GM12874 (cell line): ENCODE results near the gene DTD1.

Source experiments
- TF ChIP-seq, protein P1 (sequence below): IDR thresholded peaks from 2 replicates; pipeline ENCODE4 v1.5.1; 2011; ENCODE audit warnings: low read depth, mild to moderate bottlenecking, control low read depth, low read length, moderate library complexity; ENCODE audit not compliant: insufficient read depth

The DTD1 gene

DNA sequence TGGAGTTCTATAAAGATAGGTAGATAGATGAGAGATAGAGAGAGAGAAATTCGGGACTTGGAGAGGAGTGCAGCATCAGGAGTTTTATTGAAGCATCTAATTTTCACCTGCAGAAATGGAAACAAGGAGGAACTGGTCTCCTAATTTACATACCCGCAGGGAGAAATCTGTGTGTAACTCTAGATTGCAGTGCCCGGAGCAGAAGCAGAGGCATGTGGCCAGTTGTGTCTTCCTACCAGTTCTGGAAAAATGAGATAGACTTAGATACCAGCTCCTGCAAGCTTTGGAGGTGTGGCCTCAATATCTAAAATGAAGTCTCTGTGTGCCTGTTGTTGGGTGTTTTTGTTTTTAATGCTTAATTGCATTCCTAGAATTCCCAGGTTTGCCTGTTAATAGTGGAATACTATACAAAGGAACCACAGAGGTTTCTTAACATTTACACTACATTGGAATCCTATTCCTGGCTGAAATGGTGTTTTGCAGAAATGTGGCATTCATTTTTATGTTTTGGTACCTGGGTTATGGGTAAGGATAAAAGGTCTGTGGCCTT, 57.4 kb downstream of the DTD1 start:
- TF ChIP-seq, protein P1, sequence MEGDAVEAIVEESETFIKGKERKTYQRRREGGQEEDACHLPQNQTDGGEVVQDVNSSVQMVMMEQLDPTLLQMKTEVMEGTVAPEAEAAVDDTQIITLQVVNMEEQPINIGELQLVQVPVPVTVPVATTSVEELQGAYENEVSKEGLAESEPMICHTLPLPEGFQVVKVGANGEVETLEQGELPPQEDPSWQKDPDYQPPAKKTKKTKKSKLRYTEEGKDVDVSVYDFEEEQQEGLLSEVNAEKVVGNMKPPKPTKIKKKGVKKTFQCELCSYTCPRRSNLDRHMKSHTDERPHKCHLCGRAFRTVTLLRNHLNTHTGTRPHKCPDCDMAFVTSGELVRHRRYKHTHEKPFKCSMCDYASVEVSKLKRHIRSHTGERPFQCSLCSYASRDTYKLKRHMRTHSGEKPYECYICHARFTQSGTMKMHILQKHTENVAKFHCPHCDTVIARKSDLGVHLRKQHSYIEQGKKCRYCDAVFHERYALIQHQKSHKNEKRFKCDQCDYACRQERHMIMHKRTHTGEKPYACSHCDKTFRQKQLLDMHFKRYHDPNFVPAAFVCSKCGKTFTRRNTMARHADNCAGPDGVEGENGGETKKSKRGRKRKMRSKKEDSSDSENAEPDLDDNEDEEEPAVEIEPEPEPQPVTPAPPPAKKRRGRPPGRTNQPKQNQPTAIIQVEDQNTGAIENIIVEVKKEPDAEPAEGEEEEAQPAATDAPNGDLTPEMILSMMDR = no peak

DNA sequence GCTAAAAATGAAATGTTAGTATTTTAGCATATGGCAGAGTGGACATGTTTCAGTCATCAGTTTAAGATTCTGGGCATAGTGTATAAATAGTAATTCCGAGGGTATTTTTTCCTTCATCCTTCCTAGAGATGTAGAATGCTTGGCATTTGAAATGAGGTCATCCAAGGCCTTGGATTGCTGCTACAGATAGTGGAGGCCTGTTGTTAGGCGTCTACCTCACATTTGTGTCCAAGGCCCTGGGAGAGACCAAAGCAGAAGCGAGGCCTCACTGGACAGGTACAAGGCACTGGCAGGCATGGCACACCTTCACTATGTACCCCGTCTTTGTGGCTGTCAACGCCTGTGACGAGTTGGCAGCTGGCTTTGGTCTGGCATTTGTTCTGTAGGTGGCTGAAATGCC, 58.0 kb downstream of the DTD1 start:
- TF ChIP-seq, protein P1 = no peak

DNA sequence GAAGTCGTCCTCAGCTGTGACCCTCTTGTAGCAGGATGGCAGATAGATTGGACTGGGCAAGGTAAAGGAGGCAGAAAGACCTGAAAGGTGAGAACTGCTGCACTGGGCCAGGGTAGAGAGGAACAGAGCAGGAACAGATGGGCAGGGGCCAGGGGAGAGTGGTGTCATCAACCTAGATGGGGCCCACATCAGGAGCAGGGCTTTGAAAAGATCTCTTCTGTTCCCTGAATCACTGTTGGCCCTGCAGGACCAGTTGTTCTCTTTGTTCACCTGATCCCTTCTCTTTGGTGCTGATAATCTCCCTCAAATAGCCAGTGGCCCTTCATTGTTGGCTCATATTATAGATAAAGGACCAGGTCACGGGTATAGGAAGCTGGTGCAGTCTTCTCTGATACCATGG, 59.9 kb downstream of the DTD1 start:
- TF ChIP-seq, protein P1 = no peak

DNA sequence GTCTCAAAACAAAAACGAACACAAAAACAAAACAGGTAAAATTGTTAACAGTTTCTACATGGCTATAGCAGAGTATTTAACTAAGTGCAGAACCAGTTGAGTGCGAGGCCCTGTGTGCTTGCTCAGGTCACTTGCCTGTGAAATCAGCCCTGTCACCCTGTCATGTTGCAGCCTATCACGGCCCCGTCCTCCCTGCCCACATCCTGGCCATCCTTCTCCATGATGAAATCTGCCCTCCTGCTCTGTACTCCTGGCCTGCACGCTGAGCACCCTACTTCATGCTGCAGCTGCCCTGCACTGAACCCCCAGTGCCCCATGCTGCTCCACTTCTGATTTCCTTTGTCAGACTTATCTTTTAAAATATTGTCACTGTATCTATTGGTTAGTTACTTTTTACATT, 62.4 kb downstream of the DTD1 start:
- TF ChIP-seq, protein P1 = no peak

DNA sequence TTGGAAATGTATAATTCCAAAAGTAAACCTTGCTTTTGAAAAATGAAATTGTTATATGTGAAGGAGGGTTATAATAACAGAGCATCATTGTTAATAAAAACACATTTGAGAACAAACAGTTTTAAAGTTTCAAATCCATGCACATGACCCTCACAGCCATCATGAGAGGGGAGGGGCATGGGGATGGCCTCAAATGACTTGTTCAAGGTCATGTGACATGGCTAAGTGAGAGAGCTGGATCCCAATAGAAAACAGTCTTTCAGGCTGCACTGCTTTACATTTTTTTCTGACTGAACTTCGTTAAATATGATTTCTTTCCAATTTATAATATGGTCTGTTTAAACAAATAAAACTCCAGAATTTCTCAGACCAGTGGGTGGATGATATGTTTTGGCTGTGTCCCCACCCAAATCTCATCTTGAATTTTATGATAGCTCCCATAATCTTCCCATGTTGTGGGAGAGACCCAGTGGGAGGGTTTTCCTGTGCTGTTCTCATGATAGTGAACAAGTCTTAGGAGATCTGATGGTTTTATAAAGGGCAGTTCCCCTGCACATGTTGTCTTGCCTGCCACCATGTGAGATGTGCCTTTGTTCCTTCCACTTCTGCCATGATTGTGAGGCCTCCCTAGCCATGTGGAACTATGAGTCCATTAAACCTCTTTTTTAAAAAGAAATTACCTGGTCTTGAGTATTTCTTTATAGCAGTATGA, 66.0 kb downstream of the DTD1 start:
- TF ChIP-seq, protein P1 = no peak

DNA sequence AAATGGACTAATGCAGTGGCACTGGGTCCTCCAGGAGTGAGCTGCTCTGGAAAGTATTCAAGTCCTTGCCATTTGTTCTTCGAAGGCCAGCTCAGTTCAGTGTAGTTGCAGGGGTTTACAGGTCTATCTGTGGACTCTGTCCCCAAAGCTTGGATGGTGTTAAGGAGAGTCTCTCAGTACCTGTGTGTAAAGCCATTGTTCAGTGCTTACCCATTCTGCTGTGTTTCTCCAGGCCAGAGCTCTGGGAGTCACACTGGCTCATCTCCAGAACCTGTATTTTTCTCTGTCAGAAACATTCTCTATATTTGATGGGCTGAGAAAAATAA, 66.6 kb downstream of the DTD1 start:
- TF ChIP-seq, protein P1 = no peak

DNA sequence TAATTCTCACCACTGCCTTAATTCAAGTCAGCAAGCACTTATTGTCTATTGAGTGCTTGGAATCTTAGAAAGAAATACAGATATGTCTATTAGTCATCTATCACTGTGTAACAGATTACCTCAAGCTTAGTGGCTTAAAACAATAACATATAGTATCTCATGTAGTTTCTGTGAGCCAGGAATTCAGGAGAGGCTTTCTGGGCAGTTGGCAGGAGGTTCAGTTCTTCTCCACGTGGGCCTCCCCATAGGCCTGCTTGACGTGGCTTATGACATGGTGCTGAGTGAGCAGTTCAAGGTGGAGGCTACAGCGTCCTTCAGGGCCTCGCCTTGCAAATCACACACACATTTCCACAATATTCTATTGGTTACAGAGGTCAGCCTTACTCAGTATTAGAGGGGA, 69.7 kb downstream of the DTD1 start:
- TF ChIP-seq, protein P1 = no peak
